Activated gamma-delta T cell treated with anti-CD3 and anti-CD28 coated beads, Interleukin-2, amount 50 U/mL, for 16 hours (primary cell): ENCODE data around the gene RNPS1.
"Not testable (repeated sequence)": the region's sequence is repeated elsewhere in the genome, so short reads cannot be mapped to it uniquely, and the experiment has no call there.

Experiments used
- DNase-seq: peaks from one replicate; pipeline ENCODE4 v3.0.0-alpha.2; 2020; ENCODE audit warnings: low read depth

RNPS1 gene

DNA sequence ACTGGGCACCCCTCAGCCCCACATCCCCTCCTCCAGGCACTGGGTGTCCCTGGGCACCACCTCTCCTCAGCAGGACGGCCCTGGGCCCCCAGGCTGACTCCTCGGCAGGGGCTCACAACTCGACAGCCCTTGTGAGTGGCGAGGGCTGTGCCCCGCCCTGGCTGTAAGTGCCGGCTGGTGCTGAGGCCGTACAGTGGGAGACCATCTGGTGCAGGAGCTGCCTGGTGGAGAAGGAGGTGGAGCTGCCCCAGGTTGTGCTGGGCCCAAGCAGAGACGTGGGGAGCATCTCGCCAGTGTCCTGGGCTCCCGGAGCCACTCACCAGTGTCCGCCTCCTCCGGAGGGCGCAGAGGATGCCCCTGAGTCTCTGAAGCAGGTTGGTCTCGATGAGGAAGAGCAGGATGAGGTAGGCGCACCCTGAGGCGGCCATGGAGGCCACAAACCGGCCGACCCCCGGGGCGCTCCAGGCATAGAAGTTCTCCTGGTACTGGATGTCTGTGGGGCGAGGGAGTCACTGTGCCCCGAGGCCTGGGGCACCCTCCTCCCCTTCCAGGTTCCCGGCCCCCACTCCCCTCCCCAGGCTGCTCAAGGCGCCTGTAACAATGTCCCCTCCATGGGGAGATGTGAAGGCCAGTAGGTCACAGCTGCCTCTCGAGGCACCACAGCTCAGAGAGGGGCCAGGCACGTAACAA, 15.1 kb upstream of the RNPS1 start:
- DNase-seq = no peak

GRCh38 chr16:2282262-2282661, 14.3 kb upstream of the RNPS1 start:
- no peak for DNase-seq

GRCh38 chr16:2280981-2281542, 13.1 kb upstream of the RNPS1 start:
- DNase-seq = no peak

DNA sequence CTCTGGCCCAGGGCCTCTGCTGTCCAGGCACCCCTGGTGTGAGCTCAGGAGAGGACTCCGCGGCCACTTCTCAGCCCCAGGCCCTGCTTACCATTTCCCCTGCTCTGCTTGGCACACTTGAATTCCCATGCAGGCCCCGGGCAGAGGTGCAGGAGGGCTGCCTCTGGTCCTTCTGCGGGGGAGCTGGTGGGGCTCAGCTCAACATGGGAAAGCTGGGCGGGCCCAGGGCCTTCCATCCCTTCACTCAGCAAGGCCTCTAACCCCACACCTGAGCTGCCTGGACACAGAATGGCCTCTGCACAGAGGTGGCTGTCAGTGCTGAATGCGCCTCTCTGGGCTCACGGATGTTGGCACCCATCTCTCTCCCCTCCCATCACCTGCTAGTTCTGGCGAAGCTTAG, 12.5 kb upstream of the RNPS1 start:
- DNase-seq = no peak

DNA sequence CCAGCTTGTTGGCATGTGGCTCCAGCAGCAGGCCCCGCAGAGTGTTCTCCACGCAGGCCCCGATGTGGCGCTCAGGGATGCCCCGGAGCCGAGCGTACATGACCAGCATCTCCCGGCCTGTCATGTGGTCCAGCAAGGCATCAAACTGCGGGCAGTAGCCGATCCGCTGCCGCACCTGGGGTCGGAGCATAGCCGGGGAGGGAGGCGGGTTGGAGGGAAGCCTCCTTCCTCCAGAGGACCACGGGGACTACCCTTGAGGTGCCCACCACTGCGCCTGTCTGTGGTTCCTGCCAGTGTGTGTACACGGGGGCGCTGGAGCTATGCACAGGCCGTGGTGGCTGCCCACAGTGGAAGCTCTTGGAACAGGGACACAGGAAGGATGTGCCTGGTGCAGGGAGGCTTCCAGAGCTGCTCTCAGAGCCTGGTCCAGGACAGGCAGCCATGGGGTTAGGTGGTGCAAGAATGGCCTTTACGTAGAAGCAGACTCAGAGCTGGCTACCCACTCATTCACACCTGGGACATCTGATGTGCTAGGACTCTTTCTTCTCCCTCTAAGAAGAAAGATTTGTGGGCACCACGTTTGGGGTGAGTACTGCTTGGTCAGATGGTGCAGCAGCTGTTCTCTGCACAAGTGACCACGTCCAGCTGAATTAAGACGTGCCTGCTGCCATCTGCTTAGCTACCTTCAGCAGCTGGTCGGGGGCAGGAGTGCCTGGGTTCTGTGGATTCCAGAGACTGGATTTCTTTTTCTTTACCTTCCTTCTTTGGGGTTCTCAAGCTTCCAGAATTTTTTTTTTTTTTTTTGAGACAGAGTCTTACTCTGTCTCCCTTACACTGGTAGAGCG, 11.3 kb upstream of the RNPS1 start:
- DNase-seq = no peak

DNA sequence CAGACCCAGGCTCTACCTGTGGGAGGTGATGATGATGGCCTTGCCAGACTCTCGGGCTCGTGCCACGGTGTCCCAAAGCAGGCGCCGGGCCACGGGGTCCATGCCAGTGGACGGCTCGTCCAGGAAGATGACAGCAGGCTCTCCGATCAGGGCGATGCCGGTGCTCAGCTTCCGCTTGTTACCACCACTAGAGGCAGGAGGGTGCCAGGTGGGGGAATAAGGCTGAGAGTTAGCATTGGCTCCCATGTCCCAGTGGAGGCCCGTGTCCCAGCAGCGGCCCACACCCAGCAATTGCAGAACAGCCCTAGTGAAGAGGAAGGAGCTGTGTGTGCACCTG, 10.3 kb upstream of the RNPS1 start:
- DNase-seq = no peak

DNA sequence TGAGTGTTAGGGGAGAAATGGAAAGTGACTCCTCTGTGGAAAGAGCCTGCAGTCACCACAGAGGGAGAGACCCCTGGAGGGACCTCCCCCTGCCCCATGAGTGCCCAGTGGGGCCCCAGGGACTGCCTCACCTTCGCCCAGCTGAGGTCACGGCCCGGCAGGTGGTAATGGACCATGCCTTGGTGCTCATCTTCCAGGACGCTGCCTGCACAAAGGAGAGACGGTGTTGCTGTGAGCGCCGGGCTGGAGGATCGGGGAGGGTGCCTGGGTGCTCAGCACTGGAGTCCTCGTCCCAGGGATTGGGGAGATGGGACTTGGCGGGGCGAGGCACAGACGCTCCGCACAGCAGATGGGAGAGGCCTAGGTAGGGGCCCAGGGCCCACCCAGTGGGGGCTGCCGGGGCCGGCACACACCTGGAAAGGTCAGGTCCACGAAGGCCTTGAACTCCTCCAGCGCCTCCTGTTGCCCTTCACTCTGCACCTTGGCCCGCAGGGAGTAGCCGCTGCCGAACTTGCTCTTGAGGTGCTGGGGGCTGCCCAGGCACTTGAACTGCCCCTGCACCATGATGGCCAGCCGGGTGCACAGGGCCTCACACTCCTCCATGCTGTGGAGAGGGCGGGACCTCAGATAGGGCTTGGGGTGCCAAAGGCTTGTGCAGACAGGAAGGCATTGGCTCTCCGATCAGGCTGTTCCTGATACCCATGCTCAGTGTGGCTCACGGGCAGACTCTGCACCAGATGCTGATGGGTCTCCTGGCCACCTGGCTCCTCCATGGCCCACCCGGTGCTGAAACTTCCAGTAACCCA, 9.7 kb upstream of the RNPS1 start:
- DNase-seq = no peak

GRCh38 chr16:2276368-2277195, 8.7 kb upstream of the RNPS1 start:
- DNase-seq = no peak

DNA sequence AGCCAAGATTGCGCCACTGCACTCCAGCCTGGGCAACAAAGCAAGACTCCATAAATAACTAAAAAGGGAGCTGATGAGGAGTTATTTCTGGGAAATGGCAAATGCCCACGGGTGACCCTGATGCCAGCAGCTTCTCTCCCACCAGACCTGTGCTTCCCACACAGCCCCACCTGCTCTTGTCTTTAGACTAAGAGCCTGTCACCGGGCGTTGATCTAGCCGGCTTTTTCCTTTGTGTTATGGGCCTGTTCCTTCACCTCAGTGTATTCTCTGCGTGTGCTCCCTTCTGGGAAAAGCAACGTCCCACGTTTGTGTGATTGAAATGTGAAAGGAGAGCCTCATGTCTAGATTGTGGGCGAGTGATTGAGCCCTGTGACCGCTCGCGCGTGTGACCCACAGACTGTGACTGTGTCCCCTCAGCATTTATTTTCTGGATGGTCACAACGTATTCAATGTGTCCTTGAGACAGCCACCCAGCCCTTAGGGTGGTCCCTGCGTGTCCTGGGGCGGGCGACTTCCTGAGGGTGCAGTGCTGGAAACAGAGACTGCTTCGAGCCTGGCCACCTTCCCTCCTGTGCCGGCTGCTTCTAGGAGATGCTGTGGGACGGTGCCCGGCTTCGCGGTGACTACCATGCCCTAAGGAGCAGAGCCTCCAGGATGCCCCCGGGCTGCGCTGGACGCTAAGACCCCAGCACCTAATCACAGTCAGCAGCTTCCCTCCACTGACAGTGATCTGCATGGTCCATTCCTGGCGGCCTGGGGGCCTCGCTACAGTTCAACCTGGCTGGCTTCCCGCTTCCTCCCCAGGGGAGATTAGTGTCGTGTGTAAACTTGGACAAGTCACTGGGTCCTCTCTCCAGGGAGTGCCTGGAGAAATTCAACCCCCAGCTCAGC, 7.8 kb upstream of the RNPS1 start:
- DNase-seq = no peak

DNA sequence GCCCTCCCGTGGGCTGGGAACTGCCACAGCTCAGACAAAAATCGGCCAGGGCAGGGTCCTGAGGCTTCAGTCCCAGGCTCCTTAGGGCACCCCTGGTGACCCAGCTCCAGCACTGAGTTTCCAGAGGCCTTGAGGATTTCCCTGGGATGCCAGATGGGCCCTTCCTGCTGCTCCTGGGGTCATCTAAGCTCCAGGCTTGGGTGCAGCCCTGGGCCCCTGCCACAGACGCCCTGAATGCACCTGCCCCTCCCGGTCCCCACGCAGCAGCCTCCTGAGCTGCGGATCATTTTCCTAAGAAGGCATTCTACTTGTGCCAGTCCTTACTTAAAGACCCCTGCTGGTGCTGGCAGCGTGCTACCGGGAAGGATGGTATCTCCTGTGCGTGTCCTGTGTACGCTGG, 6.0 kb upstream of the RNPS1 start:
- DNase-seq = no peak

- no peak for DNase-seq
Observed at GRCh38 chr16:2273484-2273883, 5.6 kb upstream of the RNPS1 start.

- DNase-seq = no peak
Observed at GRCh38 chr16:2271848-2272461, 4.0 kb upstream of the RNPS1 start.

DNA sequence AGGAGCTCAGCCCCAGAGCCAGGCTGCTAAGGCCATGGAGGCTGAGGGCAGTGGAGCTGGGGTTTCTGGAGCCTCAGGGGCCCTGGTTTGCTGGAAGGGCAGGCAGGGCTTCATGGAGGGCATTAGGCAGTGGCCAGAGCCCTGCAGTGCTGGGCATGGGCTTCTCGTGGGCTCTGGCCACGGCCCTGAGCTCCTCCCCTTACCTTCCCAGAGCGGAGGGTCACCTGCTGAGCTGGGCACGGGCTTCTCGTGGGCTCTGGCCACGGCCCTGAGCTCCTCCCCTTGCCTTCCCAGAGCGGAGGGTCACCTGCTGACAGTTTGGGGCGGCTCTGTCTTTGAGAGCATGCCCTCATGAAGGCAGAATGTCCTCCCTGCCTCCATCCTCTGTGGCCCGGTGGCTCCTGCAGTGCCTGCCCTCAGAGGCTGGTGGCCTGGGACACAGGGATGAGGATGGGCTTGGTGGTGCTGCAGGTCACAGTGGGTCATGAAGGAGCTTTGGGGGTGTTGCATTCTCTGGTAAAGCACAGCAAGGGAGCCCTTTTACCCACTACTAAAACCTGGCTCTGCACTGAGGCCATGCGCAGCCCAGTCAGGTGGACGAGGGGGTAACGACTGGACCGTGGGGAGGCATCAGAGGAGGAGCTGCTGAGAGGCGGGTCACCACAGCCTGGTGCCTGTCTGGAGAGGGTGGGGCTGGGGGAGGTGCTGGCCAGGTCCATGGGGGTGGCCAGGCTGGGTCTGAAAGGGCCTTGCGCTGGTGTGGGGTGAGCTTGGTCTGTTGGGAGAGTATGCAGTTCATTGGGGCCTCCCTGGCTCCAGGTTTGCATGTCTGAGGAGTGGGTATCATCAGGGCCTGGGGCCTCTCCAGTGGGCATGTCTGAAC, 2.9 kb upstream of the RNPS1 start:
- DNase-seq = no peak

DNA sequence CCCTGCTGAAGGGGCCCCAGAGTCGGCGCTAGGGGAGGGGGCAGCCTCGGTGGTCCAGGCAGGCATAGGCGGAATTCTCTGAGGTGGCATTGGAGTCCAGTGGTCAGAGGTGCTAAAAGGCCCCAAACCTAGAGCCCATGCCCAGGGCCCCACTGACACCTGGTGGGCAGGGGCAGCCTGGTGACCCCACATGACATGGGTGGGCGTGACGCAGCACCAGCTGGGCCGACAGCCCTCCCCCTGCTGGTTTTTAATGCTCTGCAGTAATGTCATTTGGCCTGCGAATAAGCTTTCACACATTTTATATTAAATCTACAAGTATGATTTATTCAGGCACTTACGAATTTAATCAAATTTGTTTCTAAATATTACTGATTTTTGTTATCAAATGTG, 2.1 kb upstream of the RNPS1 start:
- no peak for DNase-seq

- not testable (repeated sequence) for DNase-seq
Observed at GRCh38 chr16:2267505-2267912, 417 bp downstream of the RNPS1 start.

DNA sequence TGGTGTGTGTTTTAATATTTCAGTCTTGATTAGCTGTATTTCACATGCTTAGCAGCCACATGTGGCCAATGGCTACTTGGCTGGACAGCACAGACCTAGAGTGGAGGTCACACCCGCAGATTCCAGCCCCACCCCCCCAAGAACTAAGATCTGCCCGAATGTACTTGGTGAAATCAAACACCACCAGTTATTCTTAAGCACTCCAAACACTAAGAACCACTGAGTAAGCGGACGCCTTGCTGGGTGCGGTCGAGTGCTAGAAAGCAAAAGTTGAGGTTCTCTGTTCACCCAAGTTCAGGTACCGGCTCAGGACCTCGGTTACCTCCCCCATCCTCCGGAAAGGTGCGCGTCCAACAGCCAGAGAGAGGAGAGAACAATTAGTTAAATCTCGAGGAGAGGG, 1.0 kb downstream of the RNPS1 start:
- not testable (repeated sequence) for DNase-seq

DNA sequence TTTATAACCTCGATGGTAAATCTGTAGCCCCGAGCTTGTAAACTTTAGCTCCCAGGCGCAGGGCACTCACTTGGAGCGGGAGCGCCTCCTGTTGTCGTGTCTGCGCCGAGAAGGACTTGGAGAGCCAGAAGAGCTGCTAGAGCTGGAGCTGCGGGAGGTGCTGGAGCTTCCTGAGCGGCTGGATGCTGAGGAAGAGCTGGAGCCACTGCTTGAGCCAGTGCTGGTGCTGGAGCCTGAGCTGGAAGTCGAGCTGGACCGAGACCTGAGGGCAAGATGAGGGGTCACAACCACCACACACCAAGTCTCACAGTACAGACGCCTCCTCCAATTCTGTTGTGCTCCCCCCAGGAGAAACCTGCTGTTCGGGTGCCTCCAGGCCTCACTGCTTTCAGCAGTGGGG, 4.9 kb downstream of the RNPS1 start:
- DNase-seq = not testable (repeated sequence)

DNA sequence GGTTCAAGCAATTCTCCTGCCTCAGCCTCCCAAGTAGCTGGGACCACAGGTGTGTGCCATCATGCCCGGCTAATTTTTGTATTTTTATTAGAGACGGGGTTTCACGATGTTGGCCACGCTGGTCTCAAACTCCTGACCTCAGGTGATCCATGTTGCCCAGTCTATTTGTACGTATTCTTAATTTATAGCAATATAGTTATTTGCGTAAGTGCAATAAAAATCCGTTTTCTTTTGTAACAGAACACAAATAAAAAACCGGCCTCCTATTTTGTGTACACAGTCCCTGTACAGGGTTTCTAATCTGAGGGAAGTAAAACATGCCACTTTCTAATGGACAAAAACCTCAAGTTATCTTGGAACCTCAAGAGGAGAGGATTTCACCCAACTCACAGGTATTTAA, 7.7 kb downstream of the RNPS1 start:
- no peak for DNase-seq

- DNase-seq = not testable (repeated sequence)
Observed at GRCh38 chr16:2258530-2258929, 9.4 kb downstream of the RNPS1 start.
